ENCODE measurements around the gene TMEM233. TPM values are rescaled to one million over a fixed set of nuclear protein-coding genes. Genes with fewer than 3 reads are reported as not detected.
"Not testable (repeated sequence)": the region's sequence is repeated elsewhere in the genome, so short reads cannot be mapped to it uniquely, and the experiment has no call there.

The TMEM233 gene
- total RNA-seq, 2 experiments from 2014 or later = not detected

GRCh38 chr12:119589634-119590033, 3.9 kb upstream of the TMEM233 start:
- no peaks in the 10 kb centered on the region for H3K36me3 Mint-ChIP-seq (ENCODE audit: low read depth)
- POLR2A ChIA-PET = no interaction called here

GRCh38 chr12:119592232-119592631, 1.3 kb upstream of the TMEM233 start:
- Mint-ChIP-seq H3K9me3 (no peaks in the 10 kb centered on the region), H3K4me3 (no peak overlapping the region), H3K36me3 (ENCODE audit: low read depth) (no peaks in the 10 kb centered on the region), H3K27me3 (peaks cover 72% of the 10 kb centered on the region), H3K4me1 (peaks cover 11% of the 10 kb centered on the region), H3K27ac (no peak overlapping the region)
- ChIA-PET CTCF (no interaction called here), POLR2A (no interaction called here)
- DNase-seq = no peak

More at GRCh38 chr12:119589634-119590033, 3.9 kb upstream of the TMEM233 start:
- H3K4me3 Mint-ChIP-seq = no peak overlapping the region
- DNase-seq = no peak
- peaks cover 2% of the 10 kb centered on the region for H3K4me1 Mint-ChIP-seq
- H3K27ac Mint-ChIP-seq = no peak overlapping the region
- peaks cover 49% of the 10 kb centered on the region for H3K27me3 Mint-ChIP-seq
- CTCF ChIA-PET = no interaction called here
- H3K9me3 Mint-ChIP-seq = no peaks in the 10 kb centered on the region

GRCh38 chr12:119594399-119594730, 791 bp downstream of the TMEM233 start:
- no peak for DNase-seq
- Mint-ChIP-seq H3K9me3 (no peaks in the 10 kb centered on the region), H3K27ac (no peak overlapping the region), H3K27me3 (peaks cover 74% of the 10 kb centered on the region), H3K4me1 (peaks cover 11% of the 10 kb centered on the region), H3K4me3 (no peak overlapping the region), H3K36me3 (ENCODE audit: low read depth) (no peaks in the 10 kb centered on the region)
- ChIA-PET CTCF (no interaction called here), POLR2A (no interaction called here)

GRCh38 chr12:119594772-119595445, 1.3 kb downstream of the TMEM233 start:
- H3K27ac Mint-ChIP-seq = no peak overlapping the region
- POLR2A ChIA-PET = no interaction called here
- no peaks in the 10 kb centered on the region for H3K36me3 Mint-ChIP-seq (ENCODE audit: low read depth)
- H3K4me1 Mint-ChIP-seq = peaks cover 11% of the 10 kb centered on the region
- no peak for DNase-seq
- CTCF ChIA-PET = no interaction called here
- peaks cover 76% of the 10 kb centered on the region for H3K27me3 Mint-ChIP-seq
- H3K9me3 Mint-ChIP-seq = no peaks in the 10 kb centered on the region
- H3K4me3 Mint-ChIP-seq = no peak overlapping the region

GRCh38 chr12:119598159-119598558, 4.6 kb downstream of the TMEM233 start:
- Mint-ChIP-seq H3K4me1 (peaks cover 11% of the 10 kb centered on the region), H3K36me3 (ENCODE audit: low read depth) (no peaks in the 10 kb centered on the region), H3K9me3 (no peaks in the 10 kb centered on the region), H3K27me3 (peaks cover 56% of the 10 kb centered on the region), H3K4me3 (no peak overlapping the region), H3K27ac (no peak overlapping the region)
- ChIA-PET POLR2A (no interaction called here), CTCF (no interaction called here)
- no peak for DNase-seq

GRCh38 chr12:119601877-119602733, 8.5 kb downstream of the TMEM233 start:
- Mint-ChIP-seq H3K27ac (no peak overlapping the region), H3K4me1 (no peaks in the 10 kb centered on the region), H3K27me3 (peaks cover 29% of the 10 kb centered on the region), H3K4me3 (no peak overlapping the region), H3K9me3 (no peaks in the 10 kb centered on the region), H3K36me3 (ENCODE audit: low read depth) (no peaks in the 10 kb centered on the region)
- no peak for DNase-seq
- ChIA-PET POLR2A (no interaction called here), CTCF (no interaction called here)

- no peak for DNase-seq
- ChIA-PET CTCF (no interaction called here), POLR2A (no interaction called here)
- peaks cover 26% of the 10 kb centered on the region for H3K27me3 Mint-ChIP-seq
- no peak overlapping the region for H3K27ac Mint-ChIP-seq
- no peak overlapping the region for H3K4me3 Mint-ChIP-seq
- H3K4me1 Mint-ChIP-seq = no peaks in the 10 kb centered on the region
- no peaks in the 10 kb centered on the region for H3K9me3 Mint-ChIP-seq
- no peaks in the 10 kb centered on the region for H3K36me3 Mint-ChIP-seq (ENCODE audit: low read depth)
Observed at GRCh38 chr12:119602734-119603094, 9.1 kb downstream of the TMEM233 start.

- H3K4me3 Mint-ChIP-seq = no peak overlapping the region
- CTCF ChIA-PET = no interaction called here
- POLR2A ChIA-PET = no interaction called here
- no peaks in the 10 kb centered on the region for H3K36me3 Mint-ChIP-seq (ENCODE audit: low read depth)
- DNase-seq = no peak
- H3K27me3 Mint-ChIP-seq = peaks cover 17% of the 10 kb centered on the region
- no peaks in the 10 kb centered on the region for H3K4me1 Mint-ChIP-seq
- H3K9me3 Mint-ChIP-seq = peaks cover under 1% of the 10 kb centered on the region
- no peak overlapping the region for H3K27ac Mint-ChIP-seq
Observed at GRCh38 chr12:119603767-119604166, 10.2 kb downstream of the TMEM233 start.

- Mint-ChIP-seq H3K4me3 (no peak overlapping the region), H3K9me3 (peaks cover 4% of the 10 kb centered on the region), H3K4me1 (no peaks in the 10 kb centered on the region), H3K36me3 (ENCODE audit: low read depth) (no peaks in the 10 kb centered on the region), H3K27me3 (peaks cover 6% of the 10 kb centered on the region), H3K27ac (no peak overlapping the region)
- DNase-seq = no peak
- CTCF ChIA-PET = no interaction called here
- POLR2A ChIA-PET = no interaction called here
Observed at GRCh38 chr12:119609358-119609757, 15.8 kb downstream of the TMEM233 start.

GRCh38 chr12:119613319-119613936, 19.9 kb downstream of the TMEM233 start:
- Mint-ChIP-seq H3K36me3 (ENCODE audit: low read depth) (no peaks in the 10 kb centered on the region), H3K4me1 (no peaks in the 10 kb centered on the region), H3K27ac (no peak overlapping the region), H3K9me3 (peaks cover 4% of the 10 kb centered on the region), H3K27me3 (peaks cover 2% of the 10 kb centered on the region), H3K4me3 (no peak overlapping the region)
- POLR2A ChIA-PET = no interaction called here
- no peak for DNase-seq
- CTCF ChIA-PET = no interaction called here

GRCh38 chr12:119614705-119615104, 21.1 kb downstream of the TMEM233 start:
- POLR2A ChIA-PET = no interaction called here
- Mint-ChIP-seq H3K27ac (no peak overlapping the region), H3K9me3 (peaks cover 6% of the 10 kb centered on the region), H3K4me1 (no peaks in the 10 kb centered on the region), H3K36me3 (ENCODE audit: low read depth) (no peaks in the 10 kb centered on the region), H3K4me3 (no peak overlapping the region), H3K27me3 (peaks cover under 1% of the 10 kb centered on the region)
- DNase-seq = no peak
- CTCF ChIA-PET = no interaction called here

GRCh38 chr12:119615518-119616475, 22.2 kb downstream of the TMEM233 start:
- no peak overlapping the region for H3K4me3 Mint-ChIP-seq
- no peak overlapping the region for H3K27ac Mint-ChIP-seq
- no peak for DNase-seq
- ChIA-PET CTCF (no interaction called here), POLR2A (no interaction called here)
- H3K36me3 Mint-ChIP-seq (ENCODE audit: low read depth) = no peaks in the 10 kb centered on the region
- H3K4me1 Mint-ChIP-seq = no peaks in the 10 kb centered on the region
- peaks cover 7% of the 10 kb centered on the region for H3K27me3 Mint-ChIP-seq
- peaks cover 6% of the 10 kb centered on the region for H3K9me3 Mint-ChIP-seq

- H3K27ac Mint-ChIP-seq; H3K4me1 Mint-ChIP-seq; CTCF ChIA-PET; POLR2A ChIA-PET; DNase-seq; H3K4me3 Mint-ChIP-seq; H3K9me3 Mint-ChIP-seq; H3K36me3 Mint-ChIP-seq (ENCODE audit: low read depth): not testable (repeated sequence)
- H3K27me3 Mint-ChIP-seq = peaks cover 22% of the 10 kb centered on the region
Observed at GRCh38 chr12:119618328-119618896, 24.8 kb downstream of the TMEM233 start.
